Left ventricle myocardium inferior (tissue), 1 donor: ENCODE measurements around the gene APOL2. TPM values are rescaled to one million over a fixed set of nuclear protein-coding genes. Genes with fewer than 3 reads are reported as not detected.

Experiments
- DNase-seq: peaks from one replicate; pipeline ENCODE4 v3.0.0-alpha.2; 2020
- H3K27ac ChIP-seq: fragments of 200-600 bp; replicated peaks from 2 replicates; pipeline ENCODE4 v1.8.0; 2021
- H3K27me3 ChIP-seq: fragments of 200-600 bp; 2 replicates; pipeline ENCODE4 v1.8.0; 2021; ENCODE audit warnings: low read depth
- H3K36me3 ChIP-seq: fragments of 200-600 bp; 2 replicates; pipeline ENCODE4 v1.8.0; 2021
- H3K4me1 ChIP-seq: fragments of 200-600 bp; 2 replicates; pipeline ENCODE4 v1.8.0; 2021
- H3K4me3 ChIP-seq: fragments of 200-600 bp; 2 replicates; pipeline ENCODE4 v1.8.0; 2021; ENCODE audit warnings: mild to moderate bottlenecking, moderate library complexity
- H3K9me3 ChIP-seq: fragments of 200-600 bp; replicated peaks from 2 replicates; pipeline ENCODE4 v1.8.0; 2021
- CTCF ChIP-seq: fragments of 200-600 bp; IDR thresholded peaks from 2 replicates; pipeline ENCODE4 v1.8.0; 2021; ENCODE audit warnings: antibody characterized with exemption, mild to moderate bottlenecking, borderline replicate concordance
- intact Hi-C: fragments of 100-400 bp; cut with micrococcal nuclease; formaldehyde crosslinking; loops from one replicate; pipeline ENCODE4 v1.11.0; 2022
- microRNA-seq: library from miRNA; unstranded; fragments of <30 nt; microRNA quantifications from one replicate; pipeline ENCODE4 v1.2.0, GENCODE V29; 2020
- total RNA-seq: library from RNA; stranded (reverse); fragmentation: NEBNext Ultra II Directional; extraction: Animal tissue kit (Norgen Biotek cat#: 25700); gene quantifications from one replicate; pipeline ENCODE4 v1.2.1, GENCODE V29; 2021
- donor health status: DM: no; HTN: yes; CAD: no; lungs with severe emphysema.

The APOL2 gene
- total RNA-seq, 1 donor from 2014 or later = 69.6 TPM

GRCh38 chr22:36180038-36180880, 59.1 kb downstream of the APOL2 start:
- Histone ChIP-seq H3K27ac (no peak overlapping the region), H3K4me3 (no peak overlapping the region), H3K4me1 (peaks cover 7% of the 10 kb centered on the region), H3K9me3 (no peaks in the 10 kb centered on the region), H3K27me3 (no peaks in the 10 kb centered on the region), H3K36me3 (no peaks in the 10 kb centered on the region)
- intact Hi-C loops = loop anchor here (5.0 kb wide), 1 partner anchor 33 kb away; no protein-coding TSS in a partner anchor
- DNase-seq = peak; percentile 89
- TF ChIP-seq CTCF = peak; percentile 93

GRCh38 chr22:36177160-36177559, 62.2 kb downstream of the APOL2 start:
- Histone ChIP-seq H3K4me1 (peaks cover 7% of the 10 kb centered on the region), H3K27ac (no peak overlapping the region), H3K4me3 (no peak overlapping the region), H3K9me3 (no peaks in the 10 kb centered on the region), H3K36me3 (no peaks in the 10 kb centered on the region), H3K27me3 (no peaks in the 10 kb centered on the region)
- TF ChIP-seq CTCF = no peak
- no peak for DNase-seq
- intact Hi-C loops = no loop called here

Small RNA genes within 50 kb of the gene (microRNA-seq; reads per million reads assigned to microRNA genes)
- not detected for gene MIR6819

Other genes with a start within 250 kb of the APOL2 start
- 75.4 TPM for gene RBFOX2, start 210.7 kb downstream of the APOL2 start, total RNA-seq
- 21.3 TPM for gene APOL3, start 78.8 kb downstream of the APOL2 start, total RNA-seq
- 4.7 TPM for gene APOL4, start 37.7 kb downstream of the APOL2 start, total RNA-seq
- 15.2 TPM for gene APOL1, start 13.6 kb upstream of the APOL2 start, total RNA-seq
- 150 TPM for gene MYH9, start 148.4 kb upstream of the APOL2 start, total RNA-seq
- gene TXN2, start 242.1 kb upstream of the APOL2 start, total RNA-seq = 113 TPM